Stomach (tissue), 9 donors: ENCODE measurements around the gene NFS1. TPM values are rescaled to one million over a fixed set of nuclear protein-coding genes. Genes with fewer than 3 reads are reported as not detected.
"Not testable (repeated sequence)": the region's sequence is repeated elsewhere in the genome, so short reads cannot be mapped to it uniquely, and the experiment has no call there.

Experiments used
- DNase-seq, 2 donors: peaks; one replicate each; pipeline versions ENCODE4 v3.0.0 to v3.0.0-alpha.2; 2013 to 2019
- H3K27ac ChIP-seq, 5 donors: fragments of 200-600 bp in 4 of 5; sonication (generic) in 4 of 5; one replicate each; pipeline ENCODE4 v1.5.1; 2013 to 2019; ENCODE audit warnings: mild to moderate bottlenecking in 1 of 5, moderate library complexity in 1 of 5
- H3K27me3 ChIP-seq, 3 donors: fragments of 200-600 bp; sonication (generic); one replicate each; pipeline ENCODE4 v1.5.1; 2017 to 2019; ENCODE audit warnings: mixed run types in 1 of 3
- H3K36me3 ChIP-seq, 4 donors: fragments of 200-600 bp; sonication (generic); 1 replicate in 3 of 4; 2 replicates in 1 of 4; pipeline ENCODE4 v1.5.1; 2016 to 2019
- H3K4me1 ChIP-seq, 4 donors: fragments of 200-600 bp; sonication (generic); one replicate each; pipeline ENCODE4 v1.5.1; 2016 to 2019
- H3K4me3 ChIP-seq, 4 donors: fragments of 200-600 bp; sonication (generic) in 3 of 4; one replicate each; pipeline ENCODE4 v1.5.1; 2016 to 2019; ENCODE audit warnings: mild to moderate bottlenecking in 1 of 4
- H3K9me3 ChIP-seq, 4 donors: fragments of 200-600 bp; sonication (generic); one replicate each; pipeline ENCODE4 v1.5.1; 2016 to 2019
- EP300 ChIP-seq: sonication (generic); formaldehyde crosslinking; IDR thresholded peaks from one replicate; pipeline ENCODE4 v1.6.1; 2017; ENCODE audit warnings: antibody characterized with exemption
- POLR2A ChIP-seq, 4 donors: fragments of 450-650 bp; IDR thresholded peaks; one replicate each; pipeline ENCODE4 v1.6.1; 2016; ENCODE audit warnings: antibody characterized with exemption in 4 of 4, control low read depth in 2 of 4, mild to moderate bottlenecking in 1 of 4, moderate library complexity in 1 of 4
- POLR2AphosphoS5 ChIP-seq, 3 donors: sonication (generic); formaldehyde crosslinking; IDR thresholded peaks; one replicate each; pipeline ENCODE4 v1.6.1; 2016; ENCODE audit warnings: antibody characterized with exemption in 3 of 3
- WGBS, 5 donors: extraction: QIAGEN DNeasy Blood & Tissue Kit in 3 of 5; methylation state at CpG; one replicate each; pipeline versions ENCODE4 v1.1.5 to v1.1.7; 2013 to 2018; 5-methylcytosine and 5-hydroxymethylcytosine counted together
- intact Hi-C: fragments of 100-400 bp; cut with DNase I; formaldehyde crosslinking; loops from one replicate; pipeline ENCODE4 v1.15.1; 2023; ENCODE audit warnings: low total_unique reads
- polyA plus RNA-seq, 3 donors: library from polyadenylated mRNA; stranded (reverse); fragments of 200-250 nt; gene quantifications; one replicate each; pipeline ENCODE4 v1.2.3, GENCODE V29; 2013
- total RNA-seq, 5 donors: library from RNA; depleted of rRNA; stranded (reverse); fragments of >200 nt; gene quantifications; one replicate each; pipeline versions ENCODE4 v1.1.0 to v1.2.3, GENCODE V29; 2014 to 2016
- TF ChIP-seq, protein P1 (sequence below), 7 experiments: fragments of 450-650 bp in 4 of 7; fragments of 200-600 bp in 3 of 7; sonication (generic) in 3 of 7; IDR thresholded peaks; one replicate each; pipeline ENCODE4 v1.5.1; 2016 to 2019; ENCODE audit warnings: antibody characterized with exemption in 7 of 7, control low read depth in 2 of 7, mild to moderate bottlenecking in 1 of 7
- donor health status: healthy with polysubstance abuse.
- donor health status: Bipolar disorder and iron deficiency.
- donor health status: healthy.

Gene NFS1
- total and polyA plus RNA-seq, 8 donors: 0.58 to 54.2 (median 24.7) TPM

DNA sequence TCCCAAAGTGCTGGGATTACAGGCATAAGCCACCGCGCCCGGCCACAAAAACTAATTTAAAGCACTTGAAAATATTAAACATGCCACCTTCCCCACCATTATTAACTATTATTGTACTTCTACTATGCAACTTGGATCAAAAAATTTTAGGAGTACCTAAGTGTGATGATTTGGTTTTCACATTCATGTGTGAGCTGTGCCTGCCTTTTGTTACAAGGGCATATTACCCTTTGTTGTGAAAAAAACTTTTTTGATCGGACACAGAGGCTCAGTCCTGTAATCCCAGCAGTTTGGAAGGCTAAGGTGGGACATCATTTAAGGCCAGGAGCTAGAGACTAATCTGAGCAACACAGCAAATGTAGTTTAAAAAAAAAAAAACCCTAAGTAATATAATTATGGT is 17.2 kb upstream of the NFS1 start:
- Histone ChIP-seq H3K4me1 (peaks cover 4 to 80% (median 28%) of the 10 kb centered on the region in 4 donors), H3K27ac (no peak overlapping the region), H3K9me3 (no peaks in the 10 kb centered on the region), H3K4me3 (no peak overlapping the region), H3K36me3 (peaks cover 97 to 100% (median 100%) of the 10 kb centered on the region in 4 donors), H3K27me3 (no peaks in the 10 kb centered on the region)
- no peak for DNase-seq
- WGBS, 5 donors: 90 to 95% (median 91%) methylated on average over 4 of the region's 4 CpGs
- TF ChIP-seq EP300 (no peak), POLR2A (IDR thresholded peaks at IDR 0.05) (no peak), POLR2AphosphoS5 (IDR thresholded peaks at IDR 0.05) (peak in 1 of 3 donors; percentile 3)
- TF ChIP-seq, protein P1, sequence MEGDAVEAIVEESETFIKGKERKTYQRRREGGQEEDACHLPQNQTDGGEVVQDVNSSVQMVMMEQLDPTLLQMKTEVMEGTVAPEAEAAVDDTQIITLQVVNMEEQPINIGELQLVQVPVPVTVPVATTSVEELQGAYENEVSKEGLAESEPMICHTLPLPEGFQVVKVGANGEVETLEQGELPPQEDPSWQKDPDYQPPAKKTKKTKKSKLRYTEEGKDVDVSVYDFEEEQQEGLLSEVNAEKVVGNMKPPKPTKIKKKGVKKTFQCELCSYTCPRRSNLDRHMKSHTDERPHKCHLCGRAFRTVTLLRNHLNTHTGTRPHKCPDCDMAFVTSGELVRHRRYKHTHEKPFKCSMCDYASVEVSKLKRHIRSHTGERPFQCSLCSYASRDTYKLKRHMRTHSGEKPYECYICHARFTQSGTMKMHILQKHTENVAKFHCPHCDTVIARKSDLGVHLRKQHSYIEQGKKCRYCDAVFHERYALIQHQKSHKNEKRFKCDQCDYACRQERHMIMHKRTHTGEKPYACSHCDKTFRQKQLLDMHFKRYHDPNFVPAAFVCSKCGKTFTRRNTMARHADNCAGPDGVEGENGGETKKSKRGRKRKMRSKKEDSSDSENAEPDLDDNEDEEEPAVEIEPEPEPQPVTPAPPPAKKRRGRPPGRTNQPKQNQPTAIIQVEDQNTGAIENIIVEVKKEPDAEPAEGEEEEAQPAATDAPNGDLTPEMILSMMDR (IDR thresholded peaks at IDR 0.05): no peak
- intact Hi-C loops: no loop called here

GRCh38 chr20:35715652-35716051 is 16.5 kb upstream of the NFS1 start:
- TF ChIP-seq EP300 (no peak), POLR2AphosphoS5 (IDR thresholded peaks at IDR 0.05) (no peak), POLR2A (IDR thresholded peaks at IDR 0.05) (no peak)
- TF ChIP-seq, protein P1 (IDR thresholded peaks at IDR 0.05): no peak
- no peak overlapping the region for H3K27ac ChIP-seq
- no peaks in the 10 kb centered on the region for H3K9me3 ChIP-seq
- H3K4me1 ChIP-seq: peaks cover 2 to 80% (median 29%) of the 10 kb centered on the region in 4 donors
- H3K4me3 ChIP-seq: no peak overlapping the region
- WGBS, 5 donors: 92 to 98% (median 96%) methylated on average over 2 of the region's 2 CpGs
- peaks cover 94 to 100% (median 100%) of the 10 kb centered on the region in 4 donors for H3K36me3 ChIP-seq
- intact Hi-C loops: no loop called here
- H3K27me3 ChIP-seq: no peaks in the 10 kb centered on the region
- no peak for DNase-seq

DNA sequence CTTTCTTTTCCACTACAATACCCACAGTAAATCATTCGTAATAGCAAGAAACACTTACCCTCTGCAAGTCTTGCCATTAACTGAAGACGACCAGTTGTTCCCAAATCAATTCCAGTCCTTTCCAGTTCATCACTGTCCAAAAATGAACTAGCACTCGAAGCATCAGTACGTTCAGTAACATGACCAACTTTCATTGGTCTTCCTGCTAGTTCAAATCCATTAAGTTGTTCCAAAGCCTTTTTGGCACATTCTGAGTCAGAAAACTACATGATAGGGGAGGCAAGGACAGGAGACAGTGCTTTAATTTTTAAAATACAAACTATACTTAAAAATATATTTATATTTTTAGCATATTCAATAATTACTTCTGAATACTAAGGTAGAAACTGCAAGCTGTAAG is 15.0 kb upstream of the NFS1 start:
- H3K4me1 ChIP-seq: peaks cover 0 to 80% (median 29%) of the 10 kb centered on the region in 4 donors
- no peak for DNase-seq
- H3K9me3 ChIP-seq: no peaks in the 10 kb centered on the region
- TF ChIP-seq, protein P1 (IDR thresholded peaks at IDR 0.05): no peak
- no peak for TF ChIP-seq EP300
- TF ChIP-seq POLR2AphosphoS5 (IDR thresholded peaks at IDR 0.05): no peak
- TF ChIP-seq POLR2A (IDR thresholded peaks at IDR 0.05): no peak
- intact Hi-C loops: no loop called here
- WGBS, 5 donors: 64 to 79% (median 77%) methylated on average over 4 of the region's 4 CpGs
- H3K27me3 ChIP-seq: no peaks in the 10 kb centered on the region
- peaks cover 90 to 100% (median 100%) of the 10 kb centered on the region in 4 donors for H3K36me3 ChIP-seq
- no peak overlapping the region for H3K27ac ChIP-seq
- H3K4me3 ChIP-seq: no peak overlapping the region

DNA sequence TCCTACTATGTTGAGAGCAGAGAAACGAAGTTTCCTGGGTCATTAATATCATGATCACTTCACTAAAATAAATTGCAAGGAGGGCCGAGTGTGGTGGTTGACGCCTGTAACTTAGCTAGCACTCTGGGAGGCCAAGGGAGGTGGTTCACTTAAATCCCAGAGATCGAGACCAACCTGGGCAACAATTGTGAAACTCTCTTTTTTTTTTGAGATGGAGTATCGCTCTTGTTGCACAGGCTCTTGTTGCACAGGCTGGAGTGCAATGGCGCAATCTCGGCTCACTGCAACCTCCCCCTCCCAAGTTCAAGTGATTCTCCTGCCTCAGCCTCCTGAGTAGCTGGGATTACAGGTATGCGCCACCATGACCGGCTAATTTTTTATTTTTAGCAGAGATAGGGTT is 14.0 kb upstream of the NFS1 start:
- H3K27me3 ChIP-seq, intact Hi-C loops, DNase-seq, H3K27ac ChIP-seq, H3K9me3 ChIP-seq, H3K4me3 ChIP-seq: not testable (repeated sequence)
- H3K4me1 ChIP-seq: peaks cover 0 to 77% (median 30%) of the 10 kb centered on the region in 4 donors
- H3K36me3 ChIP-seq: peaks cover 81 to 100% (median 100%) of the 10 kb centered on the region in 4 donors
- 85 to 89% (median 86%) methylated on average over 9 of the region's 9 CpGs for WGBS, 5 donors

DNA sequence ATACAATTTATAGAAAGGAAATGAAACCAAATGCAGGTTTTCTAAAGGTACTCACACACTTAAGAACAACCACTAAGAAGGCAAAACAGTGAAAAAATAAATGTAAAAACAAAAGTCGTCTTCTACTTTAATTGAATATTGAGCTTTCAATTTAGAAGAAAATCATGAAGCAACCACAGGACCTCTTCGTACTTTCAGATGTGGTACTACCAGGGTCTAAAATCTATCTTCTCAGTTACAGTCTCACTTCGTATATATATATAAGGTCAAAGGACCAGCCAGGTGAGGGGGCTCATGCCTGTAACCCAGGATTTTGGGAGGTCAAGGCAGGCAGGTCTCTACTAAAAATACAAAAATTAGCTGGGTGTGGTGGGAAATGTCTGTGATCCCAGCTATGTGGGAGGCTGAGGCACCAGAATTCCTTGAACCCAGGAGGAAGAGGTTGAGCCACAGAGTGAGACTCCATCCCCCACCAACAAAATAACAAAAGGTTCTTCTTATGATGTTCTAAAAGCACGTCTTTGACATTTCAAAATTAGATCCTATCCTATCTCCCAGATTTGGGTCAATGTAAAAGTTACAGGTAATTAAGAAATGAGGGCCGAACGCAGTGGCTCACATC is 12.5 kb upstream of the NFS1 start:
- TF ChIP-seq, protein P1 (IDR thresholded peaks at IDR 0.05): no peak
- no peak for TF ChIP-seq POLR2AphosphoS5 (IDR thresholded peaks at IDR 0.05)
- no peak for TF ChIP-seq POLR2A (IDR thresholded peaks at IDR 0.05)
- no peak for TF ChIP-seq EP300
- H3K36me3 ChIP-seq: peaks cover 73 to 100% (median 100%) of the 10 kb centered on the region in 4 donors
- peak overlapping the region in 1 of 5 donors; percentile 9 for H3K27ac ChIP-seq
- no peak overlapping the region for H3K4me3 ChIP-seq
- intact Hi-C loops: no loop called here
- H3K27me3 ChIP-seq: no peaks in the 10 kb centered on the region
- 56 to 74% (median 60%) methylated on average over 6 of the region's 6 CpGs for WGBS, 5 donors
- DNase-seq: no peak
- no peaks in the 10 kb centered on the region for H3K9me3 ChIP-seq
- H3K4me1 ChIP-seq: peaks cover 0 to 69% (median 27%) of the 10 kb centered on the region in 4 donors
